Right renal cortex interstitium (tissue), 3 donors: ENCODE measurements around the gene CHMP4A. TPM values are rescaled to one million over a fixed set of nuclear protein-coding genes. Genes with fewer than 3 reads are reported as not detected.

Experiments used
- DNase-seq, 3 donors: peaks; one replicate each; pipeline ENCODE4 v3.0.0-alpha.2; 2013; ENCODE audit warnings: low read depth in 3 of 3, low spot score in 2 of 3
- polyA plus RNA-seq, 3 donors: library from polyadenylated mRNA; unstranded; fragments of 120-200 nt; gene quantifications; one replicate each; pipeline ENCODE4 v1.2.1, GENCODE V29; 2013; ENCODE audit not compliant: insufficient read length in 3 of 3

Gene CHMP4A
- polyA plus RNA-seq, 3 donors, result 50.7 to 61.2 (median 55.7) TPM

GRCh38 chr14:24160499-24160849 is 52.8 kb downstream of the CHMP4A start:
- no peak for DNase-seq

- no peak for DNase-seq
Measured at GRCh38 chr14:24159777-24160498, 53.4 kb downstream of the CHMP4A start.

Other genes starting within 250 kb of the CHMP4A start
- 10 to 100 TPM; 30.8 to 43.1 (median 37.2) TPM for gene DHRS4L2, start 224.6 kb downstream of the CHMP4A start, polyA plus RNA-seq
- gene CARMIL3, start 161.5 kb downstream of the CHMP4A start, polyA plus RNA-seq, result 1 to 10 TPM; 1.0 to 2.0 (median 1.4) TPM
- gene CPNE6, start 141.9 kb downstream of the CHMP4A start, polyA plus RNA-seq, result not detected
- 10 to 100 TPM; 25.5 to 32.6 (median 27.3) TPM for gene PCK2, start 119.2 kb downstream of the CHMP4A start, polyA plus RNA-seq
- gene DCAF11, start 98.7 kb downstream of the CHMP4A start, polyA plus RNA-seq, result 10 to 100 TPM; 75.4 to 83.3 (median 77.3) TPM
- gene NRL, start 98.5 kb downstream of the CHMP4A start, polyA plus RNA-seq, result 1 to 10 TPM; 1.8 to 3.7 (median 2.9) TPM
- gene FITM1, start 82.8 kb downstream of the CHMP4A start, polyA plus RNA-seq, result under 1 TPM; 0.68 to 0.86 (median 0.79) TPM
- 100 to 1,000 TPM; 216 to 231 (median 224) TPM for gene PSME1, start 77.3 kb downstream of the CHMP4A start, polyA plus RNA-seq
- 10 to 100 TPM; 11.9 to 20.1 (median 15.3) TPM for gene EMC9, start 71.9 kb downstream of the CHMP4A start, polyA plus RNA-seq
- 100 to 1,000 TPM; 165 to 179 (median 171) TPM for gene PSME2, start 66.9 kb downstream of the CHMP4A start, polyA plus RNA-seq
- gene RNF31, start 66.0 kb downstream of the CHMP4A start, polyA plus RNA-seq, result 10 to 100 TPM; 41.5 to 46.9 (median 43.4) TPM
- 10 to 100 TPM; 56.8 to 60.1 (median 57.5) TPM for gene IRF9, start 52.2 kb downstream of the CHMP4A start, polyA plus RNA-seq
- gene REC8, start 41.4 kb downstream of the CHMP4A start, polyA plus RNA-seq, result 10 to 100 TPM; 47.5 to 51.6 (median 50.0) TPM
- 10 to 100 TPM; 31.4 to 35.6 (median 33.1) TPM for gene IPO4, start 24.7 kb downstream of the CHMP4A start, polyA plus RNA-seq
- gene TM9SF1, start 18.0 kb downstream of the CHMP4A start, polyA plus RNA-seq, result 10 to 100 TPM; 36.9 to 40.9 (median 39.0) TPM
- 1 to 10 TPM; 3.2 to 4.1 (median 4.0) TPM for gene TSSK4, start 7.8 kb downstream of the CHMP4A start, polyA plus RNA-seq
- 10 to 100 TPM; 10.2 to 12.9 (median 12.5) TPM for gene MDP1, start 2.6 kb upstream of the CHMP4A start, polyA plus RNA-seq
- gene NEDD8, start 18.9 kb upstream of the CHMP4A start, polyA plus RNA-seq, result 100 to 1,000 TPM; 253 to 284 (median 266) TPM
- 100 to 1,000 TPM; 105 to 133 (median 125) TPM for gene GMPR2, start 19.4 kb upstream of the CHMP4A start, polyA plus RNA-seq
- gene TINF2, start 29.1 kb upstream of the CHMP4A start, polyA plus RNA-seq, result 10 to 100 TPM; 64.3 to 71.3 (median 67.3) TPM
- 1 to 10 TPM; 1.2 to 1.9 (median 1.2) TPM for gene TGM1, start 49.7 kb upstream of the CHMP4A start, polyA plus RNA-seq
- 10 to 100 TPM; 18.2 to 19.0 (median 18.5) TPM for gene RABGGTA, start 58.1 kb upstream of the CHMP4A start, polyA plus RNA-seq
- 10 to 100 TPM; 38.6 to 45.5 (median 42.6) TPM for gene DHRS1, start 86.3 kb upstream of the CHMP4A start, polyA plus RNA-seq
- gene NOP9, start 86.4 kb upstream of the CHMP4A start, polyA plus RNA-seq, result 10 to 100 TPM; 26.2 to 26.6 (median 26.4) TPM
- gene CIDEB, start 94.5 kb upstream of the CHMP4A start, polyA plus RNA-seq, result 10 to 100 TPM; 28.5 to 29.4 (median 28.9) TPM
- 1 to 10 TPM; 1.8 to 2.2 (median 1.9) TPM for gene LTB4R2, start 96.7 kb upstream of the CHMP4A start, polyA plus RNA-seq
- 1 to 10 TPM; 2.4 to 2.9 (median 2.9) TPM for gene LTB4R, start 98.0 kb upstream of the CHMP4A start, polyA plus RNA-seq
- gene ADCY4, start 121.6 kb upstream of the CHMP4A start, polyA plus RNA-seq, result 10 to 100 TPM; 12.8 to 23.7 (median 17.2) TPM
- 1 to 10 TPM; 2.3 to 3.6 (median 3.1) TPM for gene RIPK3, start 126.5 kb upstream of the CHMP4A start, polyA plus RNA-seq
- gene NFATC4, start 154.7 kb upstream of the CHMP4A start, polyA plus RNA-seq, result 10 to 100 TPM; 45.0 to 50.5 (median 49.7) TPM
- gene NYNRIN, start 185.5 kb upstream of the CHMP4A start, polyA plus RNA-seq, result 10 to 100 TPM; 40.3 to 47.7 (median 40.4) TPM
- 1 to 10 TPM; 2.2 to 3.0 (median 2.6) TPM for gene CBLN3, start 216.2 kb upstream of the CHMP4A start, polyA plus RNA-seq
- 10 to 100 TPM; 41.0 to 42.4 (median 41.1) TPM for gene KHNYN, start 216.5 kb upstream of the CHMP4A start, polyA plus RNA-seq
- 10 to 100 TPM; 49.7 to 54.8 (median 51.9) TPM for gene SDR39U1, start 229.3 kb upstream of the CHMP4A start, polyA plus RNA-seq